GM12891 (cell line): Measurements from ENCODE around the gene EML1.
"Not testable (repeated sequence)": the region's sequence is repeated elsewhere in the genome, so short reads cannot be mapped to it uniquely, and the experiment has no call there.

Source experiments
- DNase-seq: peaks from one replicate; pipeline ENCODE4 v3.0.0; 2011; ENCODE audit warnings: low spot score; ENCODE audit not compliant: insufficient read length
- FAIRE-seq: peaks from 2 replicates; lab custom pipeline; 2011; peaks lifted over from hg19 to GRCh38; lab: Jason Lieb, UNC
- PAX5 ChIP-seq: IDR thresholded peaks from 2 replicates; pipeline ENCODE4 v1.6.1; 2011; ENCODE audit warnings: low read length, moderate library complexity, mild to moderate bottlenecking; ENCODE audit not compliant: insufficient read depth, severe bottlenecking
- POLR2A ChIP-seq: IDR thresholded peaks from 2 replicates; pipeline ENCODE4 v1.6.1; 2011; ENCODE audit warnings: low read depth, low read length, control low read depth
- POLR2AphosphoS5 ChIP-seq: IDR thresholded peaks from 2 replicates; pipeline ENCODE4 v1.6.1; 2011; ENCODE audit warnings: low read depth, low read length, control low read depth
- POU2F2 ChIP-seq: IDR thresholded peaks from 2 replicates; pipeline ENCODE4 v1.6.1; 2011; ENCODE audit warnings: low read depth, mild to moderate bottlenecking, control low read depth, low read length, moderate library complexity
- SPI1 ChIP-seq: IDR thresholded peaks from 2 replicates; pipeline ENCODE4 v1.6.1; 2011; ENCODE audit warnings: low read depth, low read length, control low read depth
- TAF1 ChIP-seq: IDR thresholded peaks from 2 replicates; pipeline ENCODE4 v1.6.1; 2011; ENCODE audit warnings: low read depth, low read length, control low read depth

EML1 gene

DNA sequence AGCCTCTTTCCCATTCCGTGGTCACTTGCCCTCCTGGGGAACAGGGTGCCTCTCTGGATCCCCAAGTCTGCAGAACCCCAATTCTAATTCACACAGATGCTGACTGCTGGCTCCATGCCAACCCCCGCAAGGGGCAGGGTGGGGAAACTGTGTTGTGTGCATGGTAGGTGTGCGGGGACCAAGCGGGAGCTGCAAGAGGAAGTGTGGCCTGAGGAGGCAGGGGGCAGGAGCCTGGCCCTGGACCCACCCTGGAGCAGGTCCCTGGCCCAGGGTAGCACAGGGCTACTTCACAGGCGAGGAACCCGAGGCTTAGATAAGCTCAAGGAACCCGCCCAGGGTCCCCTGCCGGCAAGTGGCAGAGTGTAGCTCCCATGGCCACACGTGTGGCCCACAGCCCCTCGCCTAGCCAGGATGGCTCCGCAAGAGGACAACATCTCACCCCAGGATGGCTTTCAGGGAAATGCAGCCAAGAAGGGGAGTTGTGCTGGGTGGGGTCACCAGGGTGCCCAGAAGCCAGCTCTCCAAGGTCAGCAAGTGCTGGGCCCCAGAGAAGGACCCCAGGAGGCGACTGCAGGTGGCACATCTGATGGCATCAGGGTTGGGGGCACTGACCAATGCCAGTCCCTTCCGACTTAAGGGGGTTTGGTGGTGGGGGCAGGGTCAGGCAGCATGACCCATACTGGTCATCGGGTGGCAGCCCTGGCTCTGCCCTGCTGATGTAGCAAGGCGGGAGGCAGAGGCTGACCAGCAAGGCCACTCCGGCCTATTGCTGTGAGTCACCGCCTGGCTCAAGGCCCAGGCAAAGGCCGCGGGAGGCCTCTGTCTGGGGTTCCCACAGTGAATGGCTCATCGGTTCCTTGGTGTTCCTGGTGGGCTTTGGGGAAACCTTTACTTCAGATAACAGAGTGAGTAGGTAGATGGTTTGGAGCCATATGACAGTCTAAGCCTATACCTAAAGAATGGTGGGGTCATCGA is 37.3 kb upstream of the EML1 start:
- FAIRE-seq: no peak
- TF ChIP-seq POLR2AphosphoS5 (no peak), POU2F2 (no peak), SPI1 (no peak)
- no peak for DNase-seq

DNA sequence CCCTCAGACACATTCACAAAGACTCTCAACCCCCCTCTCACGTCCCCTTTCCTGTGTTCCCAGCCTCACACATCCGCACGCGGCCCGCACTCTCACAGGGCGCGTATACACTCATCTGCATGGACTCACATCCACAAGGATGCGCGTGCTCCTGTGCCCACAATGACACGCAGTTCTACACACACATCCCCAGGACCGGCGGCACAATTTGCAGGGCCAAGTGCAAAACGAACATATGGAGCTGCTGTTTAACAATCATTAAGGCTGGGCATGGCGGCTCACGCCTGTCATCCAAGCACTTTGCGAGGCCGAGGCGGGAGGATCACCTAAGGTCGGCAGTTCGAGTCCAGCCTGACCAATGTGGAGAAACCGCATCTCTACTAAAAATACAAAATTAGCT is 36.4 kb upstream of the EML1 start:
- TF ChIP-seq SPI1 (no peak), POLR2A (no peak), POU2F2 (no peak), PAX5 (no peak), POLR2AphosphoS5 (no peak), TAF1 (no peak)
- FAIRE-seq (no peak), DNase-seq (no peak)

GRCh38 chr14:99757331-99758070 is 35.7 kb upstream of the EML1 start:
- FAIRE-seq: no peak

GRCh38 chr14:99758121-99758821 is 34.9 kb upstream of the EML1 start:
- no peak for DNase-seq
- TF ChIP-seq POU2F2: no peak
- TF ChIP-seq POLR2AphosphoS5: no peak
- no peak for TF ChIP-seq PAX5
- TF ChIP-seq SPI1: no peak
- TF ChIP-seq POLR2A: no peak
- TF ChIP-seq TAF1: no peak
- FAIRE-seq: no peak

More at GRCh38 chr14:99757331-99758070, 35.7 kb upstream of the EML1 start:
- no peak for DNase-seq
- TF ChIP-seq POU2F2: no peak
- no peak for TF ChIP-seq SPI1
- no peak for TF ChIP-seq POLR2A
- TF ChIP-seq TAF1: no peak
- no peak for TF ChIP-seq PAX5

DNA sequence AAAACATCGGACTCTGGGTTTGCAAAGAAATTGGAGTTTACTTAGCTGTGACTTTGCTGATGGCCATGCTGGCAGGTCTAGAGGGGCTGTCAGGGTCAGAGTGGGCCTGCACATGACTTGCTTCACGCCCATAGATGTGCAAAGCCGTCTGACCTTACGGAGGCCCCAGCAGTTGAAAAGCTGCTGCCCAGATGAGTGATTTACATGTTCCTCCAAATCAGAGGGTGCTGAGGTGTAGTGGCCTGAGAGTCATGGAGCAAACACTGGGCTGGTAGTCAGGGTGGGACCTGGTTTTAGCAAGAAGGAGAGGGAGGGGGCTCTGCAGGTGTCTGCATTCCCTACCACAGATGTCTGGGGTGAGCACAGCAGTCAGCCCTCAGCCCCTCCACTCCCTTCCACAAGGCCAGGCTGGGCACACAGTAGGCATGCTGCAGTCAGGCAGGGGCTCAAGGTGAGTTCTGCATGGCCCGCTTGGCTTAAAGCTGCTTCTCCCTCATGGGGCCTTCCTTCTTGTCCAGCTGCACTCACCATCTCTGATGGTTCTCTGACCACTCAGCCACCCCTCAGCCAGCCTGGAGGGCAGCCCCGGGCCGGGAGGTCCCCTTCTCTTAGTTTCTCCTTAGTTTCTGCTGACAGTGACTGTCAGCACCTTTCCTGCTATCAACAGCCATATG is 34.2 kb upstream of the EML1 start:
- FAIRE-seq: no peak
- TF ChIP-seq TAF1 (no peak), PAX5 (no peak), POLR2AphosphoS5 (no peak), SPI1 (no peak), POU2F2 (no peak), POLR2A (no peak)
- DNase-seq: no peak

DNA sequence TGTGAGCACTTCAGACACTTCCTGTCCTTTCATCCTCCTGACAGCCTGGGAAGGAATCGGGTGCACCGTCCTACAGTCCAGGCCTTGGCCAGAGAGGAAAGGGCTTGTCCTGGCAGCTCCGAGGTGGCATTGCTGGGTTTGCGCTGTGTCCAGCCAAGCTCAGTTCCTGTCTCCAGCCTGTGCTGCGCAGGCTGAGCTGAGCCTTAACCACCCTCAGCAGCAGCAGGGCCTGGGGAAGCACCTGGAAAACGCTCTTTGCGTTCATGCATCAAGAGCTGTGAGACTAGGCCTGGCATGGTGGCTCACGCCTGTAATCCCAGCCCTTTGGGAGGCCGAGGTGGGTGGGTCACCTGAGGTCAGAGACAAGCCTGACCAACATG is 33.7 kb upstream of the EML1 start:
- DNase-seq (no peak), FAIRE-seq (no peak)
- no peak for TF ChIP-seq TAF1
- TF ChIP-seq POLR2AphosphoS5: no peak
- TF ChIP-seq SPI1: no peak
- no peak for TF ChIP-seq PAX5
- TF ChIP-seq POU2F2: no peak
- no peak for TF ChIP-seq POLR2A

DNA sequence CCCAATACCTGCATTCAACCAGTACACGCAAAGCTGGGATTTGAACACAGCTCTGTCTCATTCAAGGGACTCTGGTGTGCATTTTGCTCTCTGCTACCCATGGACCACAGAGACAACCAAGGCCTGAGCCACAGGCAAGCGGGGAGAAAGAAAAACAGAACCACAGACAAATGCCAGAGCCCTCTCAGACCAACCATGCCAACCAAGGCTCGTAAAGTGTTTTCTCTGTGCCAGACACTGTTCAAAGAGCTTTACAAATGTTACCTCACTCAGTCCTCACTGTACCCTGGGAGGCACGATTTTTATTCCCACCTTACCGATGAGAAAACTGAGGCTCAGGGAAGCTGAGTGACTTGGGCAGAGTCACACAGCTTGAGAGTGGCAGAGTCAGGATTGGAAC is 32.4 kb upstream of the EML1 start:
- no peak for TF ChIP-seq POU2F2
- TF ChIP-seq TAF1: no peak
- TF ChIP-seq PAX5: no peak
- no peak for TF ChIP-seq POLR2A
- no peak for TF ChIP-seq POLR2AphosphoS5
- no peak for TF ChIP-seq SPI1
- no peak for FAIRE-seq
- DNase-seq: no peak

DNA sequence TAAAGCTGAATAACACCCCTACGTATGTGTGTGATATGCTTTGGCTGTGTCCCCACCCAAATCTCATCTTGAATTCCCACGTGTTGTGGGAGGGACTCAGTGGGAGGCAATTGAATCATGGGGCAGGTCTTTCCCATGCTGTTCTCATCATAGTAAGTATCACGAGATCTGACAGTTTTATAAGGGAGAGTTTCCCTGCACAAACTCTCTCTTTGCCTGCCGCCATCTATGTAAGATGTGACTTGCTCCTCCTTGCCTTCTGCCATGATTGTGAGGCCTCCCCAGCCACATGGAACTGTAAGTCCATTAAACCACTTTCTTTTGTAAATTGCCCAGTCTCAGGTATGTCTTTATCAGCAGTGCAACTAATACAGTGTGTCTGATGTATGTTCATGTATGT is 30.3 kb upstream of the EML1 start:
- not testable (repeated sequence) for DNase-seq, FAIRE-seq

DNA sequence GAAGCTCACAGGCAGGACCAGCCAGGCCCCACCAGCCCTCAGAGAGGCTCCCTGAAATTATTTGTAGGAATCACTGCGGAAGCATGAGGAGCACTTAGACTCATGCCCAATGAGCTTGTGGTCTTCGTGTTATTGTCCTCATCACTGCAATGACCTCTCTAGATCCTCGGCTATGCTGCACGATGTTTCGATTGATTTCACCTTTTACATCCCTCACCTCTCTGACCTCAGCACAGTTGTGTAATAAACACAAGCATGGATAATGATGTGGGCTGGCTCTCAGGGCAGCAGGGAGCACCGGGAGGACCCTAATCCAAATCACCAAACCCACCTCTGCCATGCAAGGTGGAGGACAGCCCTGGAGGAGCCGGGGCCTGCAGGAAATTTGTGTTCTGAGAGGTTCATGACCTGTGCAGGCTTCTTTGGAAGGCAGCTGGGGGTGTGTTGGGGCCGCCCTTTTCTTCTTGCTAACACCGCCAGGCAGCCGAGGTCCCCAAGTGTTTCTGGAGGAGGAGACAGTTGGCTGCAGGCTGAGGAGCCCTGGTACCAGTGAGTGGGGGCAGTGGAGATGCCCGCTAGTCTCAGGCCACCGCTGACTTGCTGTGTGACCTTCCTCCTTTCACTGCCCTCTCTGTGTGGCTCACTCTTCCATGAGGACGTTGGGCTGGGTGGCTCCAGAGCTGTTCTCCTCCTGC is 29.5 kb upstream of the EML1 start:
- no peak for FAIRE-seq
- TF ChIP-seq PAX5: no peak
- no peak for DNase-seq

DNA sequence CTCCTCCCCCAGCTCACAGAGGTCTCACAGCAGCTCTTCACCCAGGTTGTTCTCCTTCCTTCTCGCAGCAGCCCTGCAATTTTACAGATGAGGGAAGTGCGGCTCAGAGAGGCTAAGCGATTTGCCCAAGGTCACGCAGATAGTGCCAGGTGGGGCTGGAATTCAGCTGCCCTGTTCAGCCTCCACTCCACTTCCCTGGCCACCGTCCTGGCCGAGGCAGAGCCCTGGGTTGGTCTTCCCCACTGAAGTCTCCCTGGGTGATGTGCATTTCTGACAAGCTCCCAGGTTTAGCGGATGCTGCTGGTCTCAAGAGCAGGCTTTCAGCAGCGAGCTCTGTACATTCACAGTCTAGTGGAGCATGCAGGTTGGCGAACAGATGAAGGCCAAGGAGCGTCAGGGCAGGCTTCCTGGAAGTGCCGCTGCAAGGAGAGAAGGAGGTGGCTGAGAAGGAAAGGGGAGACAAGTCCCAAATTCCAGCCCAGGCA is 28.9 kb upstream of the EML1 start:
- FAIRE-seq (no peak), DNase-seq (no peak)
- TF ChIP-seq PAX5: no peak
